GM23338 (cell line): ENCODE measurements around the gene PPP1R9A.

Experiments used
- CTCF ChIP-seq, 2 experiments: fragments of 200-600 bp in 1 of 2; sonication (generic) in 1 of 2; conservative IDR thresholded peaks; 2 replicates each; pipeline versions ENCODE4 v1.5.1 to v1.6.1; 2016 to 2017; ENCODE audit warnings: antibody characterized with exemption in 2 of 2, low read depth in 2 of 2, mild to moderate bottlenecking in 2 of 2, moderate library complexity in 1 of 2
- EZH2 ChIP-seq: fragments of 200-600 bp; sonication (generic); IDR thresholded peaks from one replicate; pipeline ENCODE4 v1.8.0; 2017; ENCODE audit warnings: antibody characterized with exemption, mild to moderate bottlenecking, low read depth; ENCODE audit not compliant: unreplicated experiment
- JUNB ChIP-seq: IDR thresholded peaks from one replicate; pipeline ENCODE4 v1.6.1; 2016; ENCODE audit warnings: antibody characterized with exemption; ENCODE audit not compliant: unreplicated experiment
- POLR2AphosphoS5 ChIP-seq: IDR thresholded peaks from 2 replicates; pipeline ENCODE4 v1.6.1; 2016; ENCODE audit warnings: antibody characterized with exemption, low read depth
- REST ChIP-seq: IDR thresholded peaks from one replicate; pipeline ENCODE4 v1.6.1; 2018; ENCODE audit warnings: antibody characterized with exemption; ENCODE audit not compliant: unreplicated experiment

GRCh38 chr7:95126053-95126709, 218.8 kb downstream of the PPP1R9A start:
- TF ChIP-seq EZH2 (no peak), REST (no peak), POLR2AphosphoS5 (no peak), CTCF (conservative IDR thresholded peaks at IDR 0.05; ENCODE audit: low read depth in 2 of 2) (no peak), JUNB (no peak)
